HEK293 (cell line): Measurements from ENCODE around the gene FOXO1.
A peak's percentile ranks its signal among the peaks of the same experiment; 100 is the strongest.

Experiments
- GLI2 ChIP-seq: fragments of 450-650 bp; formaldehyde crosslinking; IDR thresholded peaks from 2 replicates; pipeline ENCODE4; 2017; ENCODE audit warnings: missing biosample characterization, missing genetic modification characterization, low read depth, borderline replicate concordance
- IKZF3 ChIP-seq: fragments of 450-650 bp; IDR thresholded peaks from 2 replicates; pipeline ENCODE4 v1.5.0; 2018; ENCODE audit warnings: missing biosample characterization, mild to moderate bottlenecking, missing genetic modification characterization, moderate library complexity
- KLF17 ChIP-seq: fragments of 450-650 bp; formaldehyde crosslinking; IDR thresholded peaks from 2 replicates; pipeline ENCODE4 v1.5.1; 2016; ENCODE audit warnings: missing biosample characterization, missing genetic modification characterization
- PRDM6 ChIP-seq: fragments of 450-650 bp; formaldehyde crosslinking; IDR thresholded peaks from 2 replicates; pipeline ENCODE4 v1.5.1; 2017; ENCODE audit warnings: missing biosample characterization, missing genetic modification characterization
- RBAK ChIP-seq: fragments of 450-650 bp; formaldehyde crosslinking; IDR thresholded peaks from 2 replicates; pipeline ENCODE4 v1.5.1; 2016; ENCODE audit warnings: missing biosample characterization, missing genetic modification characterization
- TCF7L2 ChIP-seq: IDR thresholded peaks from 2 replicates; pipeline ENCODE4 v1.6.1; 2011; ENCODE audit warnings: low read depth, mild to moderate bottlenecking, inconsistent platforms, low read length, moderate library complexity, borderline replicate concordance
- ZBTB26 ChIP-seq: fragments of 450-650 bp; formaldehyde crosslinking; optimal IDR thresholded peaks from 2 replicates; pipeline ENCODE3; 2016; ENCODE audit warnings: missing biosample characterization, mild to moderate bottlenecking, missing genetic modification characterization
- ZBTB8A ChIP-seq: fragments of 450-650 bp; formaldehyde crosslinking; IDR thresholded peaks from 2 replicates; pipeline ENCODE4 v1.5.1; 2016; ENCODE audit warnings: missing biosample characterization, missing genetic modification characterization
- ZNF148 ChIP-seq: fragments of 450-650 bp; formaldehyde crosslinking; IDR thresholded peaks from 2 replicates; pipeline ENCODE4 v1.5.0; 2017; ENCODE audit warnings: missing biosample characterization, missing genetic modification characterization, borderline replicate concordance
- ZNF23 ChIP-seq: fragments of 450-650 bp; formaldehyde crosslinking; IDR thresholded peaks from 2 replicates; pipeline ENCODE4 v1.5.1; 2016; ENCODE audit warnings: missing biosample characterization, missing genetic modification characterization, borderline replicate concordance
- ZNF26 ChIP-seq: fragments of 450-650 bp; formaldehyde crosslinking; IDR thresholded peaks from 2 replicates; pipeline ENCODE4 v1.5.1; 2016; ENCODE audit warnings: missing biosample characterization, missing genetic modification characterization
- ZNF473 ChIP-seq: fragments of 450-650 bp; formaldehyde crosslinking; IDR thresholded peaks from 2 replicates; pipeline ENCODE4 v1.5.1; 2017; ENCODE audit warnings: missing biosample characterization, missing genetic modification characterization
- ZNF658 ChIP-seq: fragments of 450-650 bp; formaldehyde crosslinking; IDR thresholded peaks from 2 replicates; pipeline ENCODE4; 2016; ENCODE audit warnings: missing biosample characterization, missing genetic modification characterization
- ZNF664 ChIP-seq: fragments of 450-650 bp; formaldehyde crosslinking; IDR thresholded peaks from 2 replicates; pipeline ENCODE4 v1.5.1; 2016; ENCODE audit warnings: missing biosample characterization, missing genetic modification characterization
- ZNF76 ChIP-seq: fragments of 450-650 bp; formaldehyde crosslinking; IDR thresholded peaks from 2 replicates; pipeline ENCODE4; 2016; ENCODE audit warnings: low read depth, missing biosample characterization, missing genetic modification characterization, borderline replicate concordance
- ZSCAN18 ChIP-seq: fragments of 450-650 bp; formaldehyde crosslinking; IDR thresholded peaks from 2 replicates; pipeline ENCODE4 v1.5.1; 2016; ENCODE audit warnings: missing biosample characterization, missing genetic modification characterization
- ZXDB ChIP-seq: fragments of 450-650 bp; formaldehyde crosslinking; IDR thresholded peaks from 2 replicates; pipeline ENCODE4 v1.5.1; 2016; ENCODE audit warnings: missing biosample characterization, missing genetic modification characterization

FOXO1 gene

GRCh38 chr13:40672765-40673397 is 6.4 kb upstream of the FOXO1 start (continued):
- TF ChIP-seq IKZF3 (tag by site-specific recombination) (peak; percentile 11; the same call in 1 of the 2 replicates), RBAK (no peak), ZNF664 (no peak), KLF17 (tag by site-specific recombination) (no peak), GLI2 (no peak), ZBTB26 (tag by site-specific recombination) (no peak), PRDM6 (tag by site-specific recombination) (peak; percentile 33; the same call in 1 of the 2 replicates), ZNF658 (tag by site-specific recombination) (no peak), ZNF26 (no peak), ZXDB (tag by site-specific recombination) (no peak), ZNF473 (tag by site-specific recombination) (no peak), ZBTB8A (peak; percentile 9; the same call in 1 of the 2 replicates), ZSCAN18 (tag by site-specific recombination) (no peak), TCF7L2 (no peak), ZNF148 (no peak), ZNF23 (tag by site-specific recombination) (no peak), ZNF76 (tag by site-specific recombination) (no peak)
